CD14-positive monocyte (primary cell): ENCODE data around the gene NQO2. TPM values are rescaled to one million over a fixed set of nuclear protein-coding genes. Genes with fewer than 3 reads are reported as not detected.

ENCODE experiments used
- DNase-seq, 3 donors: peaks; one replicate each; pipeline ENCODE4 v3.0.0-alpha.2; 2011 to 2022
- H2AFZ ChIP-seq: 2 replicates; pipeline ENCODE4 v1.6.0; 2012; ENCODE audit warnings: mild to moderate bottlenecking, low read depth, low read length, inconsistent platforms; ENCODE audit not compliant: insufficient read depth, poor library complexity, severe bottlenecking
- H3K27ac ChIP-seq, 2 donors: 1 replicate in 1 of 2; 2 replicates in 1 of 2; pipeline ENCODE4 v1.5.1; 2012 to 2013; ENCODE audit warnings: low read length in 2 of 2, control low read depth in 1 of 2, inconsistent platforms in 1 of 2, low read depth in 1 of 2, mild to moderate bottlenecking in 1 of 2
- H3K27me3 ChIP-seq, 2 donors: one replicate each; pipeline versions ENCODE4 v1.6.0 to v1.6.1; 2011 to 2013; ENCODE audit warnings: low read length in 2 of 2; ENCODE audit not compliant: control insufficient read depth in 2 of 2, insufficient read depth in 2 of 2
- H3K36me3 ChIP-seq, 2 donors: replicated peaks in 1 of 2; 1 replicate in 1 of 2; 2 replicates in 1 of 2; pipeline versions ENCODE4 v1.5.1 to v1.6.1; 2012 to 2013; ENCODE audit warnings: low read length in 2 of 2, control low read depth in 1 of 2, inconsistent platforms in 1 of 2, mild to moderate bottlenecking in 1 of 2; ENCODE audit not compliant: insufficient read depth in 2 of 2, control insufficient read depth in 1 of 2
- H3K4me1 ChIP-seq, 2 donors: 1 replicate in 1 of 2; 2 replicates in 1 of 2; pipeline versions ENCODE4 v1.5.1 to v1.6.1; 2012 to 2013; ENCODE audit warnings: low read length in 2 of 2, control low read depth in 1 of 2, inconsistent platforms in 1 of 2, mild to moderate bottlenecking in 1 of 2, moderate library complexity in 1 of 2; ENCODE audit not compliant: insufficient read depth in 2 of 2, control insufficient read depth in 1 of 2
- H3K4me2 ChIP-seq: replicated peaks from 2 replicates; pipeline ENCODE3; 2012; ENCODE audit warnings: low read length, moderate library complexity, mild to moderate bottlenecking; ENCODE audit not compliant: poor library complexity, severe bottlenecking; ENCODE audit errors: extremely low read depth
- H3K4me3 ChIP-seq, 3 experiments: fragments of 200-600 bp in 1 of 3; sonication (generic) in 1 of 3; replicated peaks in 1 of 3; 1 replicate in 2 of 3; 2 replicates in 1 of 3; pipeline ENCODE4 v1.5.1; 2011 to 2013; ENCODE audit warnings: low read length in 3 of 3, mild to moderate bottlenecking in 3 of 3, control low read depth in 2 of 3, low read depth in 2 of 3, inconsistent platforms in 1 of 3, moderate library complexity in 1 of 3
- H3K79me2 ChIP-seq: 2 replicates; pipeline ENCODE4 v1.6.0; 2012; ENCODE audit warnings: mild to moderate bottlenecking, control low read depth, inconsistent platforms, low read length, moderate library complexity; ENCODE audit not compliant: insufficient read depth
- H3K9ac ChIP-seq: 2 replicates; pipeline ENCODE4 v1.6.0; 2017; ENCODE audit warnings: low read length, mild to moderate bottlenecking; ENCODE audit not compliant: insufficient read depth, poor library complexity, severe bottlenecking
- H3K9me3 ChIP-seq, 2 donors: replicated peaks in 1 of 2; 1 replicate in 1 of 2; 2 replicates in 1 of 2; pipeline versions ENCODE4 v1.5.1 to v1.6.1; 2012 to 2013; ENCODE audit warnings: low read length in 2 of 2, control low read depth in 1 of 2; ENCODE audit not compliant: control insufficient read depth in 1 of 2, insufficient read depth in 1 of 2
- H4K20me1 ChIP-seq: 2 replicates; pipeline ENCODE4 v1.6.0; 2012; ENCODE audit warnings: mild to moderate bottlenecking, low read length, control low read depth, moderate library complexity; ENCODE audit not compliant: insufficient read depth
- H3K27ac Mint-ChIP-seq, 7 donors: one replicate each; pipeline ENCODE4 v1.8.0; 2020; ENCODE audit warnings: mild to moderate bottlenecking in 7 of 7, mixed read lengths in 7 of 7, moderate library complexity in 6 of 7, inconsistent platforms in 2 of 7
- H3K27me3 Mint-ChIP-seq, 3 donors: one replicate each; pipeline ENCODE4 v1.8.0; 2021 to 2022; ENCODE audit warnings: low read depth in 3 of 3, mild to moderate bottlenecking in 3 of 3, mixed read lengths in 3 of 3, moderate library complexity in 3 of 3, inconsistent platforms in 1 of 3
- H3K36me3 Mint-ChIP-seq, 2 donors: one replicate each; pipeline ENCODE4 v1.8.0; 2020; ENCODE audit warnings: mixed read lengths in 2 of 2, inconsistent platforms in 1 of 2, mild to moderate bottlenecking in 1 of 2
- H3K4me1 Mint-ChIP-seq: one replicate; pipeline ENCODE4 v1.8.0; 2020; ENCODE audit warnings: mild to moderate bottlenecking, mixed read lengths
- H3K4me3 Mint-ChIP-seq, 2 donors: one replicate each; pipeline ENCODE4 v1.8.0; 2020; ENCODE audit warnings: mild to moderate bottlenecking in 2 of 2, mixed read lengths in 2 of 2, moderate library complexity in 1 of 2
- H3K9me3 Mint-ChIP-seq, 7 donors: one replicate each; pipeline ENCODE4 v1.8.0; 2020 to 2022; ENCODE audit warnings: mixed read lengths in 7 of 7, mild to moderate bottlenecking in 6 of 7, moderate library complexity in 6 of 7, inconsistent platforms in 2 of 7
- CTCF ChIP-seq: fragments of 200-600 bp; IDR thresholded peaks from one replicate; pipeline ENCODE4 v1.8.0; 2022; ENCODE audit warnings: antibody characterized with exemption, mild to moderate bottlenecking
- WGBS: methylation state at CpG from one replicate; pipeline ENCODE4 v1.1.5; 2013; ENCODE audit warnings: missing lambda C conversion rate; ENCODE audit not compliant: insufficient coverage; 5-methylcytosine and 5-hydroxymethylcytosine counted together
- intact Hi-C, 2 donors: fragments of 100-400 bp; cut with micrococcal nuclease; formaldehyde crosslinking; loops; one replicate each; pipeline versions ENCODE4 v1.15.0 to v1.15.1; 2023
- polyA plus RNA-seq, 3 donors: library from polyadenylated mRNA; depleted of rRNA in 1 of 3; unstranded in 2 of 3; stranded (reverse) in 1 of 3; fragments of 300-500 nt in 2 of 3; fragments of >200 nt in 1 of 3; fragmentation: Illumina TruSeq in 2 of 3; gene quantifications; 1 replicate in 2 of 3; 2 replicates in 1 of 3; pipeline ENCODE4 v1.2.3, GENCODE V29; 2012 to 2021

The NQO2 gene
- polyA plus RNA-seq, 3 donors = 30.0 to 281 (median 146) TPM

- 42% methylated on average over 4 of the region's 9 CpGs for WGBS
- no peaks in the 10 kb centered on the region for H3K27me3 Mint-ChIP-seq
- H3K4me3 ChIP-seq = no peak overlapping the region
- H3K79me2 ChIP-seq = peaks cover 68% of the 10 kb centered on the region
- H3K4me1 ChIP-seq = peaks cover 25 to 33% of the 10 kb centered on the region in 2 donors
- no peak for TF ChIP-seq CTCF
- H4K20me1 ChIP-seq = peaks cover 14% of the 10 kb centered on the region
- no peak overlapping the region for H2AFZ ChIP-seq
- intact Hi-C loops = no loop called here
- no peaks in the 10 kb centered on the region for H3K27me3 ChIP-seq
- H3K9ac ChIP-seq = no peak overlapping the region
- H3K36me3 ChIP-seq = peaks cover 10 to 25% of the 10 kb centered on the region in 2 donors
- H3K4me1 Mint-ChIP-seq = peaks cover 38% of the 10 kb centered on the region
- H3K27ac Mint-ChIP-seq = peak overlapping the region; percentile 38 to 88 (median 63)
- no peaks in the 10 kb centered on the region for H3K9me3 ChIP-seq
- peak overlapping the region in 1 of 2 donors; percentile 26 for H3K27ac ChIP-seq
- H3K4me3 Mint-ChIP-seq = peak overlapping the region; percentile 32 to 35
- H3K4me2 ChIP-seq = no peak overlapping the region
- DNase-seq = no peak
- H3K36me3 Mint-ChIP-seq = peaks cover 23 to 34% of the 10 kb centered on the region in 2 donors
- no peaks in the 10 kb centered on the region for H3K9me3 Mint-ChIP-seq
These were observed 37.7 kb upstream of the NQO2 start for GRCh38 chr6:2962004-2962403.

- Mint-ChIP-seq H3K9me3 (no peaks in the 10 kb centered on the region), H3K4me1 (peaks cover 40% of the 10 kb centered on the region), H3K27me3 (no peaks in the 10 kb centered on the region), H3K4me3 (no peak overlapping the region), H3K36me3 (peaks cover 19 to 28% of the 10 kb centered on the region in 2 donors), H3K27ac (peak overlapping the region in 1 of 7 donors; percentile 40)
- Histone ChIP-seq H3K4me3 (no peak overlapping the region), H3K27me3 (no peaks in the 10 kb centered on the region), H3K4me2 (no peak overlapping the region), H3K9ac (no peak overlapping the region), H3K79me2 (peaks cover 73% of the 10 kb centered on the region), H2AFZ (no peak overlapping the region), H3K9me3 (no peaks in the 10 kb centered on the region), H3K27ac (peak overlapping the region in 1 of 2 donors; percentile 26), H3K4me1 (peaks cover 25 to 33% of the 10 kb centered on the region in 2 donors), H3K36me3 (peaks cover 8 to 20% of the 10 kb centered on the region in 2 donors), H4K20me1 (peaks cover 15% of the 10 kb centered on the region)
- no peak for TF ChIP-seq CTCF
- WGBS = 50% methylated on average over 1 of the region's 3 CpGs
- intact Hi-C loops = no loop called here
- DNase-seq = no peak
These were observed 37.1 kb upstream of the NQO2 start for GRCh38 chr6:2962636-2963035.
